ENCODE measurements around the gene LAYN. TPM values are rescaled to one million over a fixed set of nuclear protein-coding genes. Genes with fewer than 3 reads are reported as not detected.

The LAYN gene
- total RNA-seq, 1 donor from 2014 or later = 0.98 TPM

DNA sequence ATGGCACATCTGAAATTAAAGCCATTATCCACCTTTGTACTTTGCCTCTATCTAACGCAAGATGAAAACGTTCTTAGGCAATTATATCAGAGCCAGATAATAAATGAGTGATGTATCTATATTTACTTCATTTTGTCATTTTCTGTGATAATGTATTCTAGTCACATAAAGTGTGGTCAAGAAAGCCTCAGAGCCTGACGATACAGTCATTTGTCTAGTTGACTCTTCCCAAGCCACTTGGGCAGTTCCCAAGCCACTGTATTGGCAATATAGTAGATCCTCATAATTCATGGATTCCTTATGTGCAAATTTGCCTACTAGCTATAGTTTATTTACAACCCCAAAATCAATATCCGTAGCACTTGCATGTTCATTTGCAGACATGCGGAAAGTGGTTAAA, 18.1 kb upstream of the LAYN start:
- DNase-seq = no peak
- no peaks in the 10 kb centered on the region for H3K9me3 Mint-ChIP-seq (ENCODE audit: unreplicated experiment)
- TF ChIP-seq, protein P1, sequence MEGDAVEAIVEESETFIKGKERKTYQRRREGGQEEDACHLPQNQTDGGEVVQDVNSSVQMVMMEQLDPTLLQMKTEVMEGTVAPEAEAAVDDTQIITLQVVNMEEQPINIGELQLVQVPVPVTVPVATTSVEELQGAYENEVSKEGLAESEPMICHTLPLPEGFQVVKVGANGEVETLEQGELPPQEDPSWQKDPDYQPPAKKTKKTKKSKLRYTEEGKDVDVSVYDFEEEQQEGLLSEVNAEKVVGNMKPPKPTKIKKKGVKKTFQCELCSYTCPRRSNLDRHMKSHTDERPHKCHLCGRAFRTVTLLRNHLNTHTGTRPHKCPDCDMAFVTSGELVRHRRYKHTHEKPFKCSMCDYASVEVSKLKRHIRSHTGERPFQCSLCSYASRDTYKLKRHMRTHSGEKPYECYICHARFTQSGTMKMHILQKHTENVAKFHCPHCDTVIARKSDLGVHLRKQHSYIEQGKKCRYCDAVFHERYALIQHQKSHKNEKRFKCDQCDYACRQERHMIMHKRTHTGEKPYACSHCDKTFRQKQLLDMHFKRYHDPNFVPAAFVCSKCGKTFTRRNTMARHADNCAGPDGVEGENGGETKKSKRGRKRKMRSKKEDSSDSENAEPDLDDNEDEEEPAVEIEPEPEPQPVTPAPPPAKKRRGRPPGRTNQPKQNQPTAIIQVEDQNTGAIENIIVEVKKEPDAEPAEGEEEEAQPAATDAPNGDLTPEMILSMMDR (IDR thresholded peaks at IDR 0.05; ENCODE audit: partially characterized antibody, unreplicated experiment) = no peak
- no peaks in the 10 kb centered on the region for H3K36me3 Mint-ChIP-seq (ENCODE audit: unreplicated experiment)
- no peaks in the 10 kb centered on the region for H3K27me3 Mint-ChIP-seq (ENCODE audit: unreplicated experiment)
- H3K27ac Mint-ChIP-seq (ENCODE audit: unreplicated experiment) = no peak overlapping the region
- no peak overlapping the region for H3K4me3 Mint-ChIP-seq (ENCODE audit: unreplicated experiment)
- H3K4me1 Mint-ChIP-seq (ENCODE audit: low read depth, unreplicated experiment) = no peaks in the 10 kb centered on the region

GRCh38 chr11:111523343-111523742, 17.2 kb upstream of the LAYN start:
- no peak for DNase-seq
- no peaks in the 10 kb centered on the region for H3K9me3 Mint-ChIP-seq (ENCODE audit: unreplicated experiment)
- TF ChIP-seq, protein P1 (IDR thresholded peaks at IDR 0.05; ENCODE audit: partially characterized antibody, unreplicated experiment) = no peak
- no peaks in the 10 kb centered on the region for H3K27me3 Mint-ChIP-seq (ENCODE audit: unreplicated experiment)
- no peaks in the 10 kb centered on the region for H3K4me1 Mint-ChIP-seq (ENCODE audit: low read depth, unreplicated experiment)
- H3K27ac Mint-ChIP-seq (ENCODE audit: unreplicated experiment) = no peak overlapping the region
- no peaks in the 10 kb centered on the region for H3K36me3 Mint-ChIP-seq (ENCODE audit: unreplicated experiment)
- H3K4me3 Mint-ChIP-seq (ENCODE audit: unreplicated experiment) = no peak overlapping the region

DNA sequence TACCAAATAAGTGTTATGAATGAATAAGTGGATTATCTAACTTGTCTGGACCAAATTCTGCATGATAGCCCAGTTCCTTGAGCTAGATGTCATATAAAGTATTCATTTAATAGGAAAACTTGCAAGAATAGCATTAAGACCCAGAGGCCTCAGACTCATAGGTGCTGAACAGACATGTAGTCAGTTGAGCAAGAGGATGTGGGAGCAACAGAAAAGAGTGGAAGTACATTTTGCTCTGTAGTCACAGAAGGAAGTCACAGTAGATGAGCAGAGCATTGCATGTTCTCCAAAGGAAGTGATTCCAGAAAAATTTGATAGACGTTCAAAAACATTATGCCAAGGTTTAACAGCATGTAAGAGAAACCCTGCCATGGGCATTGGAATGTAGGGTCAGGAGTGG, 16.5 kb upstream of the LAYN start:
- Mint-ChIP-seq H3K4me1 (ENCODE audit: low read depth, unreplicated experiment) (no peaks in the 10 kb centered on the region), H3K36me3 (ENCODE audit: unreplicated experiment) (no peaks in the 10 kb centered on the region), H3K27ac (ENCODE audit: unreplicated experiment) (no peak overlapping the region), H3K27me3 (ENCODE audit: unreplicated experiment) (no peaks in the 10 kb centered on the region), H3K4me3 (ENCODE audit: unreplicated experiment) (no peak overlapping the region), H3K9me3 (ENCODE audit: unreplicated experiment) (no peaks in the 10 kb centered on the region)
- TF ChIP-seq, protein P1 (IDR thresholded peaks at IDR 0.05; ENCODE audit: partially characterized antibody, unreplicated experiment) = no peak
- DNase-seq = no peak

GRCh38 chr11:111525456-111525855, 15.1 kb upstream of the LAYN start:
- no peaks in the 10 kb centered on the region for H3K36me3 Mint-ChIP-seq (ENCODE audit: unreplicated experiment)
- H3K9me3 Mint-ChIP-seq (ENCODE audit: unreplicated experiment) = no peaks in the 10 kb centered on the region
- no peaks in the 10 kb centered on the region for H3K27me3 Mint-ChIP-seq (ENCODE audit: unreplicated experiment)
- no peak for DNase-seq
- H3K4me3 Mint-ChIP-seq (ENCODE audit: unreplicated experiment) = no peak overlapping the region
- TF ChIP-seq, protein P1 (IDR thresholded peaks at IDR 0.05; ENCODE audit: partially characterized antibody, unreplicated experiment) = no peak
- H3K27ac Mint-ChIP-seq (ENCODE audit: unreplicated experiment) = no peak overlapping the region
- H3K4me1 Mint-ChIP-seq (ENCODE audit: low read depth, unreplicated experiment) = no peaks in the 10 kb centered on the region

GRCh38 chr11:111526501-111526900, 14.0 kb upstream of the LAYN start:
- Mint-ChIP-seq H3K27ac (ENCODE audit: unreplicated experiment) (no peak overlapping the region), H3K36me3 (ENCODE audit: unreplicated experiment) (no peaks in the 10 kb centered on the region), H3K4me1 (ENCODE audit: low read depth, unreplicated experiment) (no peaks in the 10 kb centered on the region), H3K9me3 (ENCODE audit: unreplicated experiment) (no peaks in the 10 kb centered on the region), H3K27me3 (ENCODE audit: unreplicated experiment) (no peaks in the 10 kb centered on the region), H3K4me3 (ENCODE audit: unreplicated experiment) (no peak overlapping the region)
- TF ChIP-seq, protein P1 (IDR thresholded peaks at IDR 0.05; ENCODE audit: partially characterized antibody, unreplicated experiment) = no peak
- no peak for DNase-seq

Measured in glutamatergic neuron (in vitro differentiated cells).